CD14-positive monocyte (primary cell): ENCODE measurements around the gene AFAP1L1. TPM values are rescaled to one million over a fixed set of nuclear protein-coding genes. Genes with fewer than 3 reads are reported as not detected.

ENCODE experiments used
- DNase-seq, 3 donors: peaks; one replicate each; pipeline ENCODE4 v3.0.0-alpha.2; 2011 to 2022
- H2AFZ ChIP-seq: 2 replicates; pipeline ENCODE4 v1.6.0; 2012; ENCODE audit warnings: mild to moderate bottlenecking, low read depth, low read length, inconsistent platforms; ENCODE audit not compliant: insufficient read depth, poor library complexity, severe bottlenecking
- H3K27ac ChIP-seq, 2 donors: 1 replicate in 1 of 2; 2 replicates in 1 of 2; pipeline ENCODE4 v1.5.1; 2012 to 2013; ENCODE audit warnings: low read length in 2 of 2, control low read depth in 1 of 2, inconsistent platforms in 1 of 2, low read depth in 1 of 2, mild to moderate bottlenecking in 1 of 2
- H3K27me3 ChIP-seq, 2 donors: one replicate each; pipeline versions ENCODE4 v1.6.0 to v1.6.1; 2011 to 2013; ENCODE audit warnings: low read length in 2 of 2; ENCODE audit not compliant: control insufficient read depth in 2 of 2, insufficient read depth in 2 of 2
- H3K36me3 ChIP-seq, 2 donors: replicated peaks in 1 of 2; 1 replicate in 1 of 2; 2 replicates in 1 of 2; pipeline versions ENCODE4 v1.5.1 to v1.6.1; 2012 to 2013; ENCODE audit warnings: low read length in 2 of 2, control low read depth in 1 of 2, inconsistent platforms in 1 of 2, mild to moderate bottlenecking in 1 of 2; ENCODE audit not compliant: insufficient read depth in 2 of 2, control insufficient read depth in 1 of 2
- H3K4me1 ChIP-seq, 2 donors: 1 replicate in 1 of 2; 2 replicates in 1 of 2; pipeline versions ENCODE4 v1.5.1 to v1.6.1; 2012 to 2013; ENCODE audit warnings: low read length in 2 of 2, control low read depth in 1 of 2, inconsistent platforms in 1 of 2, mild to moderate bottlenecking in 1 of 2, moderate library complexity in 1 of 2; ENCODE audit not compliant: insufficient read depth in 2 of 2, control insufficient read depth in 1 of 2
- H3K4me2 ChIP-seq: replicated peaks from 2 replicates; pipeline ENCODE3; 2012; ENCODE audit warnings: low read length, moderate library complexity, mild to moderate bottlenecking; ENCODE audit not compliant: poor library complexity, severe bottlenecking; ENCODE audit errors: extremely low read depth
- H3K4me3 ChIP-seq, 3 experiments: fragments of 200-600 bp in 1 of 3; sonication (generic) in 1 of 3; replicated peaks in 1 of 3; 1 replicate in 2 of 3; 2 replicates in 1 of 3; pipeline ENCODE4 v1.5.1; 2011 to 2013; ENCODE audit warnings: low read length in 3 of 3, mild to moderate bottlenecking in 3 of 3, control low read depth in 2 of 3, low read depth in 2 of 3, inconsistent platforms in 1 of 3, moderate library complexity in 1 of 3
- H3K79me2 ChIP-seq: 2 replicates; pipeline ENCODE4 v1.6.0; 2012; ENCODE audit warnings: mild to moderate bottlenecking, control low read depth, inconsistent platforms, low read length, moderate library complexity; ENCODE audit not compliant: insufficient read depth
- H3K9ac ChIP-seq: 2 replicates; pipeline ENCODE4 v1.6.0; 2017; ENCODE audit warnings: low read length, mild to moderate bottlenecking; ENCODE audit not compliant: insufficient read depth, poor library complexity, severe bottlenecking
- H3K9me3 ChIP-seq, 2 donors: replicated peaks in 1 of 2; 1 replicate in 1 of 2; 2 replicates in 1 of 2; pipeline versions ENCODE4 v1.5.1 to v1.6.1; 2012 to 2013; ENCODE audit warnings: low read length in 2 of 2, control low read depth in 1 of 2; ENCODE audit not compliant: control insufficient read depth in 1 of 2, insufficient read depth in 1 of 2
- H4K20me1 ChIP-seq: 2 replicates; pipeline ENCODE4 v1.6.0; 2012; ENCODE audit warnings: mild to moderate bottlenecking, low read length, control low read depth, moderate library complexity; ENCODE audit not compliant: insufficient read depth
- H3K27ac Mint-ChIP-seq, 7 donors: one replicate each; pipeline ENCODE4 v1.8.0; 2020; ENCODE audit warnings: mild to moderate bottlenecking in 7 of 7, mixed read lengths in 7 of 7, moderate library complexity in 6 of 7, inconsistent platforms in 2 of 7
- H3K27me3 Mint-ChIP-seq, 3 donors: one replicate each; pipeline ENCODE4 v1.8.0; 2021 to 2022; ENCODE audit warnings: low read depth in 3 of 3, mild to moderate bottlenecking in 3 of 3, mixed read lengths in 3 of 3, moderate library complexity in 3 of 3, inconsistent platforms in 1 of 3
- H3K36me3 Mint-ChIP-seq, 2 donors: one replicate each; pipeline ENCODE4 v1.8.0; 2020; ENCODE audit warnings: mixed read lengths in 2 of 2, inconsistent platforms in 1 of 2, mild to moderate bottlenecking in 1 of 2
- H3K4me1 Mint-ChIP-seq: one replicate; pipeline ENCODE4 v1.8.0; 2020; ENCODE audit warnings: mild to moderate bottlenecking, mixed read lengths
- H3K4me3 Mint-ChIP-seq, 2 donors: one replicate each; pipeline ENCODE4 v1.8.0; 2020; ENCODE audit warnings: mild to moderate bottlenecking in 2 of 2, mixed read lengths in 2 of 2, moderate library complexity in 1 of 2
- H3K9me3 Mint-ChIP-seq, 7 donors: one replicate each; pipeline ENCODE4 v1.8.0; 2020 to 2022; ENCODE audit warnings: mixed read lengths in 7 of 7, mild to moderate bottlenecking in 6 of 7, moderate library complexity in 6 of 7, inconsistent platforms in 2 of 7
- CTCF ChIP-seq: fragments of 200-600 bp; IDR thresholded peaks from one replicate; pipeline ENCODE4 v1.8.0; 2022; ENCODE audit warnings: antibody characterized with exemption, mild to moderate bottlenecking
- WGBS: methylation state at CpG from one replicate; pipeline ENCODE4 v1.1.5; 2013; ENCODE audit warnings: missing lambda C conversion rate; ENCODE audit not compliant: insufficient coverage; 5-methylcytosine and 5-hydroxymethylcytosine counted together
- intact Hi-C, 2 donors: fragments of 100-400 bp; cut with micrococcal nuclease; formaldehyde crosslinking; loops; one replicate each; pipeline versions ENCODE4 v1.15.0 to v1.15.1; 2023
- polyA minus RNA-seq: library from RNA; depleted of rRNA, polyadenylated mRNA; stranded (reverse); fragments of >200 nt; gene quantifications from 2 replicates; pipeline ENCODE4 v1.2.3, GENCODE V29; 2012
- polyA plus RNA-seq, 3 donors: library from polyadenylated mRNA; depleted of rRNA in 1 of 3; unstranded in 2 of 3; stranded (reverse) in 1 of 3; fragments of 300-500 nt in 2 of 3; fragments of >200 nt in 1 of 3; fragmentation: Illumina TruSeq in 2 of 3; gene quantifications; 1 replicate in 2 of 3; 2 replicates in 1 of 3; pipeline ENCODE4 v1.2.3, GENCODE V29; 2012 to 2021
- total RNA-seq, 12 experiments: library from RNA in 1 of 12; stranded (reverse) in 1 of 12; fragments of 120-200 nt in 1 of 12; gene quantifications; one replicate each; pipeline ENCODE4 v1.2.4 and lab custom pipeline; 2013 to 2026; ENCODE audit warnings: mixed read lengths in 6 of 12, inconsistent platforms in 1 of 12

AFAP1L1 gene
- 0.10 TPM for total RNA-seq (2013)
- polyA plus RNA-seq (not detected), polyA minus RNA-seq (not detected in 2 replicates), total RNA-seq (lab: John Stamatoyannopoulos, UW) (0 to 1.4 (median 0.21) reads per million in 11 experiments)

DNA sequence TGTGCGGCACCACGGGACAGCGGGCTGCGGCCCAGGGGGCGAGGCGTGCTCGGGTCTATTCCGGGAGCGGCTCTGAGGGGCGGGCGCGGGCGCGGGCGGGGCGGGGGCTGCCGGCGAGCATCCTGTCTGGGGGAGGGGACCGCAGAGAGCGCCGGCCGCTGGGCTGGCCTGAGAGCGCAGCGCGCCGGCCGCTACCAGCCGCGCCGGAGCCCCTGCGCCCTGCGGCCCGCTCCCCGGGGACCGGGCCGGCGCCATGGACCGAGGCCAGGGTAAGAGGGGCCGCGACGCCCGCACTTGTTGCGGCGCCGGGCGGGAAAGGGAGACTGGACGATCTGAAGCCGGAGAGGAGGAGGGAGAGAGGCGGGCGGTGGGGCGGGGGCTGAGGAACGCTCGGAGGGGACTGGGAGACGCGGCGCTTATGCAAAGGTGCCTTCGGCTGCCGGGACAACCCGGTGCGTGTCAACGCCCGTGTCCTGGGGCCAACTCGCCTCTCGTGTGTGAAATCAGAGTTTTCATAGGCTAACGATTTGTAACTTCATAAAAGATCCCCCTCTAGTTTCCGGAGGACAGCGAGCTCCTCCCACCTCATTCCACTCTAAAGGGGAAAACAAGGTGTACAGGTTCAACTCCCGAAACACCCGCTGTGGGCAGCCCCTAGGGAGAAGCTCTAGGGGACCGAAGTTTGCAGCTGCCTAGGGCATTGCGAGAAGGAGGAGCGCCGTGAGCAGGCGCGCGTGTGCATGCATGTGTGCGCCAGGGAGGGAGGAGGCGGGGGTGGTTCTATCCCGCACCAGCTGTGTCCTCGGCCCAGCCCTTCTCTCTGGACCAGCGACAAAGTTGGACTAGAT, at the start of gene AFAP1L1:
TSS of gene AFAP1L1 (plus strand) at position 144 of the 848 bp plus-strand sequence. CDS start at position 254, 110 bp downstream.
- under 1% methylated on average over 74 of the region's 81 CpGs for WGBS
- Mint-ChIP-seq H3K27ac (peak within 1 kb of the TSS in 2 of 7 donors; percentile 30 to 40), H3K27me3 (peaks cover 32 to 43% (median 42%) of the 10 kb centered on the region in 3 donors), H3K9me3 (peaks cover 11 to 28% (median 16%) of the 10 kb centered on the region in 7 donors), H3K36me3 (peaks cover 5 to 12% of the 10 kb centered on the region in 2 donors), H3K4me1 (peaks cover 14% of the 10 kb centered on the region), H3K4me3 (peak within 1 kb of the TSS; percentile 82 to 96)
- no peak within 1 kb of the TSS for H3K27ac ChIP-seq
- no peak for TF ChIP-seq CTCF
- no peaks in the 10 kb centered on the region for H3K36me3 ChIP-seq
- no peak for DNase-seq
- peaks cover 12 to 17% of the 10 kb centered on the region in 2 donors for H3K4me1 ChIP-seq
- H3K4me2 ChIP-seq = peak within 1 kb of the TSS; percentile 81
- peaks cover 3 to 14% of the 10 kb centered on the region in 2 donors for H3K9me3 ChIP-seq
- intact Hi-C loops = no loop called here
- peaks cover 27 to 38% of the 10 kb centered on the region in 2 donors for H3K27me3 ChIP-seq
- no peaks in the 10 kb centered on the region for H3K79me2 ChIP-seq
- H2AFZ ChIP-seq = peak within 1 kb of the TSS; percentile 64
- peak within 1 kb of the TSS; percentile 21 to 69 (median 26) for H3K4me3 ChIP-seq
- no peak within 1 kb of the TSS for H3K9ac ChIP-seq
- no peaks in the 10 kb centered on the region for H4K20me1 ChIP-seq

- Mint-ChIP-seq H3K4me3 (no peak overlapping the region), H3K27ac (peak overlapping the region in 4 of 7 donors; percentile 25 to 57 (median 35)), H3K27me3 (peaks cover 0 to 5% (median 4%) of the 10 kb centered on the region in 3 donors), H3K9me3 (peaks cover 0 to 2% (median 0%) of the 10 kb centered on the region in 7 donors), H3K36me3 (no peaks in the 10 kb centered on the region), H3K4me1 (peaks cover 7% of the 10 kb centered on the region)
- H3K36me3 ChIP-seq = no peaks in the 10 kb centered on the region
- H4K20me1 ChIP-seq = no peaks in the 10 kb centered on the region
- no peaks in the 10 kb centered on the region for H3K27me3 ChIP-seq
- H3K27ac ChIP-seq = no peak overlapping the region
- peaks cover 3 to 5% of the 10 kb centered on the region in 2 donors for H3K4me1 ChIP-seq
- no peak overlapping the region for H3K4me3 ChIP-seq
- TF ChIP-seq CTCF = no peak
- H3K9me3 ChIP-seq = no peaks in the 10 kb centered on the region
- H2AFZ ChIP-seq = peak overlapping the region; percentile 32
- intact Hi-C loops = no loop called here
- peak; percentile 51 to 54 (median 53) for DNase-seq
- 59% methylated on average over 6 of the region's 11 CpGs for WGBS
- H3K4me2 ChIP-seq = no peak overlapping the region
- no peak overlapping the region for H3K9ac ChIP-seq
- no peaks in the 10 kb centered on the region for H3K79me2 ChIP-seq
Measured at GRCh38 chr5:149223081-149223848, 48.4 kb upstream of the AFAP1L1 start.
